GM23338 (cell line): ENCODE measurements around the gene SKA3.

Experiments
- CREB1 ChIP-seq: fragments of 250-450 bp; sonication (Bioruptor Pico); IDR thresholded peaks from 2 replicates; pipeline ENCODE4 v1.5.0; 2020; ENCODE audit warnings: low read depth, mild to moderate bottlenecking, moderate library complexity
- CTCF ChIP-seq, 2 experiments: fragments of 200-600 bp in 1 of 2; sonication (generic) in 1 of 2; conservative IDR thresholded peaks; 2 replicates each; pipeline versions ENCODE4 v1.5.1 to v1.6.1; 2016 to 2017; ENCODE audit warnings: antibody characterized with exemption in 2 of 2, low read depth in 2 of 2, mild to moderate bottlenecking in 2 of 2, moderate library complexity in 1 of 2
- EZH2 ChIP-seq: fragments of 200-600 bp; sonication (generic); IDR thresholded peaks from one replicate; pipeline ENCODE4 v1.8.0; 2017; ENCODE audit warnings: antibody characterized with exemption, mild to moderate bottlenecking, low read depth; ENCODE audit not compliant: unreplicated experiment
- JUNB ChIP-seq: IDR thresholded peaks from one replicate; pipeline ENCODE4 v1.6.1; 2016; ENCODE audit warnings: antibody characterized with exemption; ENCODE audit not compliant: unreplicated experiment
- POLR2AphosphoS5 ChIP-seq: IDR thresholded peaks from 2 replicates; pipeline ENCODE4 v1.6.1; 2016; ENCODE audit warnings: antibody characterized with exemption, low read depth

- TF ChIP-seq JUNB: no peak
- TF ChIP-seq CTCF (conservative IDR thresholded peaks at IDR 0.05; ENCODE audit: low read depth in 2 of 2): no peak
- TF ChIP-seq POLR2AphosphoS5: no peak
- no peak for TF ChIP-seq CREB1 (CRISPR knock-in tag)
- no peak for TF ChIP-seq EZH2
Measured at GRCh38 chr13:21181671-21182070, 5.3 kb upstream of the SKA3 start.
